ENCODE data around the gene IPPK.

The IPPK gene

GRCh38 chr9:92605224-92605623, 64.7 kb downstream of the IPPK start:
- CTCF ChIA-PET: interaction anchor here (0.8 to 0.9 kb wide), 2 partner anchors 12 to 29 kb away, joined by 3 to 4 read pairs; no protein-coding TSS in a partner anchor
- no peak for TF ChIP-seq CTCF (IDR thresholded peaks at IDR 0.05; ENCODE audit: insufficient read depth, low read length, missing control alignments)
- H3K4me3 ChIP-seq (ENCODE audit: low read depth, low read length): no peak overlapping the region
- DNase-seq (ENCODE audit: low read depth, low spot score): no peak
- POLR2A ChIA-PET: no interaction called here

GRCh38 chr9:92603990-92604389, 65.9 kb downstream of the IPPK start:
- POLR2A ChIA-PET: no interaction called here
- no peak for TF ChIP-seq CTCF (IDR thresholded peaks at IDR 0.05; ENCODE audit: insufficient read depth, low read length, missing control alignments)
- H3K4me3 ChIP-seq (ENCODE audit: low read depth, low read length): no peak overlapping the region
- no peak for DNase-seq (ENCODE audit: low read depth, low spot score)
- CTCF ChIA-PET: no interaction called here

- H3K4me3 ChIP-seq (ENCODE audit: low read depth, low read length): no peak overlapping the region
- POLR2A ChIA-PET: no interaction called here
- no peak for DNase-seq (ENCODE audit: low read depth, low spot score)
- CTCF ChIA-PET: no interaction called here
- no peak for TF ChIP-seq CTCF (IDR thresholded peaks at IDR 0.05; ENCODE audit: insufficient read depth, low read length, missing control alignments)
These were observed 66.8 kb downstream of the IPPK start for GRCh38 chr9:92603100-92603499.

GRCh38 chr9:92602413-92602812, 67.5 kb downstream of the IPPK start:
- TF ChIP-seq CTCF (IDR thresholded peaks at IDR 0.05; ENCODE audit: insufficient read depth, low read length, missing control alignments): no peak
- DNase-seq (ENCODE audit: low read depth, low spot score): no peak
- ChIA-PET POLR2A (no interaction called here), CTCF (interaction anchor here (0.9 kb wide), 1 partner anchor 270 kb away, joined by 3 read pairs; no protein-coding TSS in a partner anchor)
- no peak overlapping the region for H3K4me3 ChIP-seq (ENCODE audit: low read depth, low read length)

GRCh38 chr9:92601451-92601850, 68.5 kb downstream of the IPPK start:
- DNase-seq (ENCODE audit: low read depth, low spot score): no peak
- H3K4me3 ChIP-seq (ENCODE audit: low read depth, low read length): no peak overlapping the region
- ChIA-PET CTCF (interaction anchor here (0.9 to 1.2 kb wide), 2 partner anchors 11 to 269 kb away, joined by 3 read pairs; no protein-coding TSS in a partner anchor), POLR2A (no interaction called here)
- TF ChIP-seq CTCF (IDR thresholded peaks at IDR 0.05; ENCODE audit: insufficient read depth, low read length, missing control alignments): no peak

- ChIA-PET POLR2A (no interaction called here), CTCF (interaction anchor here (0.9 to 1.2 kb wide), 3 partner anchors 11 to 162 kb away, joined by 3 read pairs; no protein-coding TSS in a partner anchor)
- DNase-seq (ENCODE audit: low read depth, low spot score): no peak
These were observed 69.3 kb downstream of the IPPK start for GRCh38 chr9:92600462-92601261.

More at GRCh38 chr9:92600462-92601261, 69.3 kb downstream of the IPPK start:
- H3K4me3 ChIP-seq (ENCODE audit: low read depth, low read length): no peak overlapping the region
- no peak for TF ChIP-seq CTCF (IDR thresholded peaks at IDR 0.05; ENCODE audit: insufficient read depth, low read length, missing control alignments)
